Measurements from ENCODE around the gene IGSF3.
"Not testable (repeated sequence)": the region's sequence is repeated elsewhere in the genome, so short reads cannot be mapped to it uniquely, and the experiment has no call there.

Gene IGSF3

DNA sequence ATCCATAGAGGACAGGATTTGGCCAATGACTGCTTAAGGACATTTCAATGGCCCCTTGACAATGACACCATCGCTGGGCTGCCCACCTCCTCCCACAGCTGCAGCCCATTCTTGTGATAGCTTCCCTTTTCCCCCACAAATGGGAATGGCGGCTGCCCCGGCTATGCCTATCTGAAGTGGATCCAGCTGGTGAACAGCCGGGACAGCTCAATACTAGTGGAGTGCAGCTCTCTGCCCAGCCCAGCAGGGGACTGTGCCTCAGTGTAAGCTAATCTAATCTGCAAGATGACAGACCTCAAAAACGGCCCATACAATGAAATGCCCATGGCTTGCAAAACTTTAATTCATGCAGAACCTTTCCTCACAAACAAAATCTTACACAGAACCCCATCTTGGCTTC, 49.7 kb downstream of the IGSF3 start:
- H3K23ac ChIP-seq (ENCODE audit: low read length in 2 of 2); H2AFZ ChIP-seq (ENCODE audit: low read depth, low read length); H3K4me1 ChIP-seq (ENCODE audit: control insufficient read depth, insufficient read depth, low read depth, low read length); H2BK12ac ChIP-seq (ENCODE audit: low read length in 2 of 2); H2BK15ac ChIP-seq (ENCODE audit: low read depth, poor library complexity, severe bottlenecking); H2BK5ac ChIP-seq (ENCODE audit: low read depth, low read length, poor library complexity, severe bottlenecking); H2BK120ac ChIP-seq (ENCODE audit: low read depth, low read length); H3K9me3 ChIP-seq (ENCODE audit: control insufficient read depth, low read length); H3K4me3 ChIP-seq (ENCODE audit: insufficient read depth in 1 of 2, low read depth in 1 of 2, low read length in 2 of 2); H3K36me3 ChIP-seq (ENCODE audit: control insufficient read depth in 1 of 2, insufficient read depth in 2 of 2, low read depth in 1 of 2, low read length in 2 of 2); H2AK5ac ChIP-seq (ENCODE audit: low read length, severe bottlenecking); H3K14ac ChIP-seq (ENCODE audit: low read length in 2 of 2); H3K27ac ChIP-seq (ENCODE audit: low read length, poor library complexity, severe bottlenecking); H4K8ac ChIP-seq (ENCODE audit: low read length); H3K79me1 ChIP-seq (replicated peaks; ENCODE audit: low read length, poor library complexity, severe bottlenecking); H3K18ac ChIP-seq (ENCODE audit: low read depth in 1 of 2, low read length in 2 of 2); H3K27me3 ChIP-seq (ENCODE audit: control insufficient read depth in 1 of 2, insufficient read depth in 1 of 2, low read length in 2 of 2); DNase-seq; H3K9ac ChIP-seq (ENCODE audit: low read length); H3K4me2 ChIP-seq (ENCODE audit: low read length, poor library complexity, severe bottlenecking); H4K91ac ChIP-seq (ENCODE audit: low read length); H3K4ac ChIP-seq (ENCODE audit: low read depth in 1 of 2, low read length in 2 of 2): not testable (repeated sequence)
- 69% methylated on average over 4 of the region's 5 CpGs for WGBS

DNA sequence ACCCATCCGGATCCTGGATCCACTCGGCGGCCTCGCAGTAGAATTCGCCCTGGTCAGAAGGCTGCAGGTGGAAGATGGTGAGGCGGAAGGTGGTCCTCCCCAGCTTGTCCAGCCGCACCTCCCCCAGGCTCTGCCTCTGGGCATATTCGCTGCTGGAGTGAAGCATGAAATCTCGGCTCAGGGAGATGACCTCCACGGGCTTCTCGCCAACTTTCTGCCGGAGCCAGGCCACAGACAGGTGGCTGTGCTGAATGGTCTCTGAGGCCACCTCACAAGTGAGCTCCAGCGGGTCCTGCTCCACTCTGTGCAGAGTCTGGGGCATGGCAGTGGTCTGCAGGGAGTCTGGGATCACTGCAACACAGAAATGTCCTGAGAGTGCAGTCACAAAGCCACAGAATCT, 53.7 kb downstream of the IGSF3 start:
- H3K36me3 ChIP-seq (ENCODE audit: control insufficient read depth in 1 of 2, insufficient read depth in 2 of 2, low read depth in 1 of 2, low read length in 2 of 2); H3K18ac ChIP-seq (ENCODE audit: low read depth in 1 of 2, low read length in 2 of 2); H3K23ac ChIP-seq (ENCODE audit: low read length in 2 of 2); H3K4me2 ChIP-seq (ENCODE audit: low read length, poor library complexity, severe bottlenecking); H2BK15ac ChIP-seq (ENCODE audit: low read depth, poor library complexity, severe bottlenecking); H3K79me1 ChIP-seq (replicated peaks; ENCODE audit: low read length, poor library complexity, severe bottlenecking); H3K9ac ChIP-seq (ENCODE audit: low read length); DNase-seq; H2BK120ac ChIP-seq (ENCODE audit: low read depth, low read length); H2AK5ac ChIP-seq (ENCODE audit: low read length, severe bottlenecking); H2AFZ ChIP-seq (ENCODE audit: low read depth, low read length); H3K4me3 ChIP-seq (ENCODE audit: insufficient read depth in 1 of 2, low read depth in 1 of 2, low read length in 2 of 2); H3K9me3 ChIP-seq (ENCODE audit: control insufficient read depth, low read length); H3K14ac ChIP-seq (ENCODE audit: low read length in 2 of 2); H4K91ac ChIP-seq (ENCODE audit: low read length); H3K27ac ChIP-seq (ENCODE audit: low read length, poor library complexity, severe bottlenecking); H4K8ac ChIP-seq (ENCODE audit: low read length); H3K27me3 ChIP-seq (ENCODE audit: control insufficient read depth in 1 of 2, insufficient read depth in 1 of 2, low read length in 2 of 2); H2BK12ac ChIP-seq (ENCODE audit: low read length in 2 of 2); H3K4me1 ChIP-seq (ENCODE audit: control insufficient read depth, insufficient read depth, low read depth, low read length); H2BK5ac ChIP-seq (ENCODE audit: low read depth, low read length, poor library complexity, severe bottlenecking); H3K4ac ChIP-seq (ENCODE audit: low read depth in 1 of 2, low read length in 2 of 2): not testable (repeated sequence)
- WGBS = 93% methylated on average over 6 of the region's 13 CpGs

DNA sequence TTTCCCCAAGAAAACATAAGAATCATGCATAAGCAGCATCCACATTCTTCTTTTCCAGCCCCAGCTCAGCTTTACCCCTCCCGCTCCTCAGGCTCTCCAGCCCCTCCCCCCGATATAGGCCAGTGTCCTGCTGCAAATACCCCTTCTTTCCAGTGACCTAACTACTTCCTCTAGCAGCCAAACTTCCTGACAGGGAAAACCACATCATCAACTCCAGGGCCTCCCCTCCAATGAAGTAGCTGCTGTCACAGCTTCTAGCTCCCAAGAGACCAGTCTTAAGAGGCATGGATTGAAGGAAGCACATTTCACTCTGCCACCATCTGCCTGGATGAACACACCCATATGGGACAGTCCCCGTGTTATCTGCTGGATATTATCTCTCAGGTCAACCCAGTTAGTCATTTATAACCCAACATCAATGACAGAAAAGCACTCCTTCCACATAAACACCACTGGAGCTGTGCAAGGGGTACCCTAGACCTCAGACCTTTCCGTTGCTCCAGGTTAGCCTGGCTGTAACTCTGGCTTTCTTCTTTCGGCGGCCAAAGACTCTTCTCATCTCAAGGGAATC, 57.6 kb downstream of the IGSF3 start:
- not testable (repeated sequence) for H4K91ac ChIP-seq (ENCODE audit: low read length); H2BK12ac ChIP-seq (ENCODE audit: low read length in 2 of 2); H3K4ac ChIP-seq (ENCODE audit: low read depth in 1 of 2, low read length in 2 of 2); H3K79me1 ChIP-seq (replicated peaks; ENCODE audit: low read length, poor library complexity, severe bottlenecking); H4K8ac ChIP-seq (ENCODE audit: low read length); H3K4me2 ChIP-seq (ENCODE audit: low read length, poor library complexity, severe bottlenecking); H3K27me3 ChIP-seq (ENCODE audit: control insufficient read depth in 1 of 2, insufficient read depth in 1 of 2, low read length in 2 of 2); H2AK5ac ChIP-seq (ENCODE audit: low read length, severe bottlenecking); H3K18ac ChIP-seq (ENCODE audit: low read depth in 1 of 2, low read length in 2 of 2); H3K23ac ChIP-seq (ENCODE audit: low read length in 2 of 2); H2BK120ac ChIP-seq (ENCODE audit: low read depth, low read length); H2AFZ ChIP-seq (ENCODE audit: low read depth, low read length); H3K36me3 ChIP-seq (ENCODE audit: control insufficient read depth in 1 of 2, insufficient read depth in 2 of 2, low read depth in 1 of 2, low read length in 2 of 2); H3K9ac ChIP-seq (ENCODE audit: low read length); H3K27ac ChIP-seq (ENCODE audit: low read length, poor library complexity, severe bottlenecking); H3K4me3 ChIP-seq (ENCODE audit: insufficient read depth in 1 of 2, low read depth in 1 of 2, low read length in 2 of 2); H2BK15ac ChIP-seq (ENCODE audit: low read depth, poor library complexity, severe bottlenecking); H3K14ac ChIP-seq (ENCODE audit: low read length in 2 of 2); H3K4me1 ChIP-seq (ENCODE audit: control insufficient read depth, insufficient read depth, low read depth, low read length); H3K9me3 ChIP-seq (ENCODE audit: control insufficient read depth, low read length); DNase-seq; H2BK5ac ChIP-seq (ENCODE audit: low read depth, low read length, poor library complexity, severe bottlenecking)
- 68% methylated on average over 6 of the region's 6 CpGs for WGBS

DNA sequence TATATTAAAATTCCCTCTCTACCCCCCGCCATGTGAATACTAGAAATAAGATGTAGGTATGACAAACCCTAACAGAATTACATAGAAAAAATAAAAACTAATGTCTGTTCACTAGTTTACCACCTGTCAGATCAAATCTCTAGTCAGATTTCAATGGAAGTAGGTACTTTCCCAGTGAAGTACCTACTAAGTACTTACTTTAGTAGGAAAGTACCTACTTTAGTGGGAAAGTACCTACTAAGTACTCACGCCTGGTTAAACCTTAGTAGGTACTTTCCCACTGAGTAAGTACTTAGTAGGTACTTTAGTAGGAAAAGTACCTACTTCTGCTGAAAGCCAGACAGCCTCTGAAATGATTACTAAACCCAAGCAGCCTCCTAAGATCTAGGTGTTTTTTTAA, 58.7 kb downstream of the IGSF3 start:
- not testable (repeated sequence) for H2AFZ ChIP-seq (ENCODE audit: low read depth, low read length); H3K4ac ChIP-seq (ENCODE audit: low read depth in 1 of 2, low read length in 2 of 2); H3K36me3 ChIP-seq (ENCODE audit: control insufficient read depth in 1 of 2, insufficient read depth in 2 of 2, low read depth in 1 of 2, low read length in 2 of 2); H3K27ac ChIP-seq (ENCODE audit: low read length, poor library complexity, severe bottlenecking); H2BK5ac ChIP-seq (ENCODE audit: low read depth, low read length, poor library complexity, severe bottlenecking); H3K79me1 ChIP-seq (replicated peaks; ENCODE audit: low read length, poor library complexity, severe bottlenecking); H3K4me3 ChIP-seq (ENCODE audit: insufficient read depth in 1 of 2, low read depth in 1 of 2, low read length in 2 of 2); H2BK15ac ChIP-seq (ENCODE audit: low read depth, poor library complexity, severe bottlenecking); H2AK5ac ChIP-seq (ENCODE audit: low read length, severe bottlenecking); H3K18ac ChIP-seq (ENCODE audit: low read depth in 1 of 2, low read length in 2 of 2); H4K8ac ChIP-seq (ENCODE audit: low read length); H3K9me3 ChIP-seq (ENCODE audit: control insufficient read depth, low read length); H3K9ac ChIP-seq (ENCODE audit: low read length); H4K91ac ChIP-seq (ENCODE audit: low read length); H3K4me1 ChIP-seq (ENCODE audit: control insufficient read depth, insufficient read depth, low read depth, low read length); H3K27me3 ChIP-seq (ENCODE audit: control insufficient read depth in 1 of 2, insufficient read depth in 1 of 2, low read length in 2 of 2); H3K4me2 ChIP-seq (ENCODE audit: low read length, poor library complexity, severe bottlenecking); H3K23ac ChIP-seq (ENCODE audit: low read length in 2 of 2); DNase-seq; H3K14ac ChIP-seq (ENCODE audit: low read length in 2 of 2); H2BK12ac ChIP-seq (ENCODE audit: low read length in 2 of 2); H2BK120ac ChIP-seq (ENCODE audit: low read depth, low read length)
- no CpG with 5 or more reads among the region's 2 CpGs for WGBS
